Prostate gland (tissue), 2 donors: ENCODE results near the gene IGF2BP2. TPM values are rescaled to one million over a fixed set of nuclear protein-coding genes. Genes with fewer than 3 reads are reported as not detected.

Experiments
- DNase-seq: peaks from one replicate; pipeline ENCODE4 v3.0.0-alpha.2; 2019; ENCODE audit warnings: low spot score
- H3K27ac ChIP-seq, 2 donors: fragments of 200-600 bp; sonication (generic); 2 replicates each; pipeline ENCODE4 v1.5.1; 2017 to 2019
- H3K27me3 ChIP-seq: fragments of 200-600 bp; sonication (generic); replicated peaks from 2 replicates; pipeline ENCODE4 v1.5.1; 2019; ENCODE audit not compliant: insufficient read depth
- H3K36me3 ChIP-seq, 2 donors: fragments of 200-600 bp; sonication (generic); 1 replicate in 1 of 2; 2 replicates in 1 of 2; pipeline versions ENCODE4 v1.5.1 to v1.8.1; 2017 to 2019
- H3K4me1 ChIP-seq: fragments of 200-600 bp; sonication (generic); replicated peaks from 2 replicates; pipeline ENCODE4 v1.5.1; 2019
- H3K4me3 ChIP-seq, 2 donors: fragments of 200-600 bp; sonication (generic); 2 replicates each; pipeline ENCODE4 v1.5.1; 2017 to 2019
- H3K9me3 ChIP-seq: fragments of 200-600 bp; sonication (generic); 2 replicates; pipeline ENCODE4 v1.5.1; 2017
- CTCF ChIP-seq, 4 experiments: fragments of 200-600 bp in 2 of 4; fragments of 450-650 bp in 2 of 4; sonication (generic) in 2 of 4; IDR thresholded peaks; 1 replicate in 3 of 4; 2 replicates in 1 of 4; pipeline ENCODE4 v1.5.1; 2016 to 2019; ENCODE audit warnings: antibody characterized with exemption in 4 of 4, mild to moderate bottlenecking in 2 of 4, moderate library complexity in 2 of 4
- POLR2A ChIP-seq: fragments of 450-650 bp; IDR thresholded peaks from one replicate; pipeline ENCODE4 v1.6.1; 2016; ENCODE audit warnings: antibody characterized with exemption, mild to moderate bottlenecking
- POLR2AphosphoS5 ChIP-seq: sonication (generic); formaldehyde crosslinking; IDR thresholded peaks from one replicate; pipeline ENCODE4 v1.6.1; 2017; ENCODE audit warnings: antibody characterized with exemption
- WGBS: methylation state at CpG from one replicate; pipeline ENCODE4 v1.1.5; 2018; 5-methylcytosine and 5-hydroxymethylcytosine counted together
- intact Hi-C: fragments of 100-400 bp; cut with DNase I; formaldehyde crosslinking; loops from one replicate; pipeline ENCODE4 v1.14.2; 2022
- total RNA-seq, 2 donors: library from RNA; depleted of rRNA; stranded (reverse); fragments of >200 nt; gene quantifications; one replicate each; pipeline ENCODE4 v1.1.0, GENCODE V29; 2016

IGF2BP2 gene
- total RNA-seq, 2 donors from 2014 or later = 1.2 to 8.8 TPM

GRCh38 chr3:185732782-185733181 lies 92.1 kb downstream of the IGF2BP2 start:
- TF ChIP-seq CTCF (IDR thresholded peaks at IDR 0.05) (no peak), POLR2A (no peak), POLR2AphosphoS5 (no peak)
- Histone ChIP-seq H3K9me3 (no peaks in the 10 kb centered on the region), H3K4me3 (no peak overlapping the region), H3K27ac (no peak overlapping the region), H3K27me3 (no peaks in the 10 kb centered on the region), H3K36me3 (no peaks in the 10 kb centered on the region), H3K4me1 (no peaks in the 10 kb centered on the region)
- 50% methylated on average over 1 of the region's 1 CpG for WGBS
- DNase-seq = no peak
- intact Hi-C loops = no loop called here

GRCh38 chr3:185730550-185730949 lies 94.3 kb downstream of the IGF2BP2 start:
- Histone ChIP-seq H3K4me3 (no peak overlapping the region), H3K27ac (no peak overlapping the region), H3K27me3 (no peaks in the 10 kb centered on the region), H3K36me3 (no peaks in the 10 kb centered on the region), H3K4me1 (no peaks in the 10 kb centered on the region), H3K9me3 (no peaks in the 10 kb centered on the region)
- intact Hi-C loops = no loop called here
- 84% methylated on average over 8 of the region's 8 CpGs for WGBS
- TF ChIP-seq POLR2AphosphoS5 (no peak), CTCF (IDR thresholded peaks at IDR 0.05) (no peak), POLR2A (no peak)
- no peak for DNase-seq

GRCh38 chr3:185729337-185730055 lies 95.3 kb downstream of the IGF2BP2 start:
- no peak for DNase-seq
- Histone ChIP-seq H3K36me3 (no peaks in the 10 kb centered on the region), H3K27ac (no peak overlapping the region), H3K4me3 (no peak overlapping the region), H3K4me1 (no peaks in the 10 kb centered on the region), H3K9me3 (no peaks in the 10 kb centered on the region), H3K27me3 (no peaks in the 10 kb centered on the region)
- intact Hi-C loops = no loop called here
- WGBS = 93% methylated on average over 7 of the region's 7 CpGs
- no peak for TF ChIP-seq CTCF (IDR thresholded peaks at IDR 0.05)
- no peak for TF ChIP-seq POLR2A
- TF ChIP-seq POLR2AphosphoS5 = no peak

GRCh38 chr3:185728630-185729336 lies 96.1 kb downstream of the IGF2BP2 start:
- intact Hi-C loops = no loop called here
- TF ChIP-seq CTCF (IDR thresholded peaks at IDR 0.05) (no peak), POLR2A (no peak)
- H3K36me3 ChIP-seq = no peaks in the 10 kb centered on the region
- no peak overlapping the region for H3K27ac ChIP-seq
- WGBS = 91% methylated on average over 10 of the region's 10 CpGs
- no peaks in the 10 kb centered on the region for H3K4me1 ChIP-seq
- H3K27me3 ChIP-seq = no peaks in the 10 kb centered on the region
- no peak overlapping the region for H3K4me3 ChIP-seq
- no peaks in the 10 kb centered on the region for H3K9me3 ChIP-seq
- DNase-seq = no peak

- TF ChIP-seq CTCF (IDR thresholded peaks at IDR 0.05) (no peak), POLR2A (no peak), POLR2AphosphoS5 (no peak)
- WGBS = 76% methylated on average over 9 of the region's 9 CpGs
- intact Hi-C loops = no loop called here
Measured at GRCh38 chr3:185727873-185728272, 97.0 kb downstream of the IGF2BP2 start.

More at GRCh38 chr3:185727873-185728272, 97.0 kb downstream of the IGF2BP2 start:
- H3K4me3 ChIP-seq = no peak overlapping the region
- H3K9me3 ChIP-seq = no peaks in the 10 kb centered on the region
- DNase-seq = no peak
- H3K4me1 ChIP-seq = no peaks in the 10 kb centered on the region
- no peaks in the 10 kb centered on the region for H3K27me3 ChIP-seq
- H3K36me3 ChIP-seq = no peaks in the 10 kb centered on the region
- no peak overlapping the region for H3K27ac ChIP-seq
